HEK293T (cell line): Measurements from ENCODE around the gene RFC3.

Experiments used
- CTCF ChIA-PET: fragments of 350-600 bp; formaldehyde crosslinking; extraction: SDS; loops from one replicate; lab custom pipeline; 2021; ENCODE audit warnings: antibody characterized with exemption, inconsistent platforms; lab: Yijun Ruan, JAX
- POLR2A ChIA-PET: fragments of 350-600 bp; formaldehyde crosslinking; extraction: SDS; loops from one replicate; lab custom pipeline; 2020; ENCODE audit warnings: antibody characterized with exemption, inconsistent platforms; lab: Yijun Ruan, JAX
- DNase-seq: peaks from one replicate; pipeline ENCODE4 v3.0.0; 2012; ENCODE audit warnings: mixed read lengths; ENCODE audit errors: extremely low spot score
- ARNT ChIP-seq: fragments of 450-650 bp; IDR thresholded peaks from 2 replicates; pipeline ENCODE4 v1.6.1; 2017; ENCODE audit warnings: mild to moderate bottlenecking
- BHLHE40 ChIP-seq: fragments of 450-650 bp; IDR thresholded peaks from 2 replicates; pipeline ENCODE4 v1.6.1; 2016; ENCODE audit warnings: mild to moderate bottlenecking, moderate library complexity, borderline replicate concordance
- CTBP1 ChIP-seq: fragments of 450-650 bp; IDR thresholded peaks from 2 replicates; pipeline ENCODE4 v1.6.1; 2016; ENCODE audit warnings: borderline replicate concordance
- ELF4 ChIP-seq: fragments of 450-650 bp; IDR thresholded peaks from 2 replicates; pipeline ENCODE4 v1.6.1; 2017; ENCODE audit warnings: antibody characterized with exemption
- FOXA1 ChIP-seq: fragments of 450-650 bp; IDR thresholded peaks from 2 replicates; pipeline ENCODE4 v1.6.1; 2016; ENCODE audit warnings: mild to moderate bottlenecking
- FOXK2 ChIP-seq: fragments of 450-650 bp; IDR thresholded peaks from 2 replicates; pipeline ENCODE4 v1.6.1; 2016; ENCODE audit warnings: mild to moderate bottlenecking
- FOXM1 ChIP-seq: fragments of 450-650 bp; IDR thresholded peaks from 2 replicates; pipeline ENCODE4 v1.6.1; 2017; ENCODE audit warnings: mild to moderate bottlenecking, borderline replicate concordance
- HDGF ChIP-seq: fragments of 450-650 bp; IDR thresholded peaks from 2 replicates; pipeline ENCODE4 v1.6.1; 2017; ENCODE audit warnings: antibody characterized with exemption, borderline replicate concordance
- L3MBTL2 ChIP-seq: fragments of 450-650 bp; conservative IDR thresholded peaks from 2 replicates; pipeline ENCODE4 v1.6.1; 2016; ENCODE audit warnings: mild to moderate bottlenecking
- LEF1 ChIP-seq: fragments of 450-650 bp; IDR thresholded peaks from 2 replicates; pipeline ENCODE4 v1.6.1; 2017; ENCODE audit warnings: mild to moderate bottlenecking, borderline replicate concordance
- NFRKB ChIP-seq: fragments of 450-650 bp; IDR thresholded peaks from 2 replicates; pipeline ENCODE4 v1.6.1; 2016; ENCODE audit warnings: mild to moderate bottlenecking, moderate library complexity
- PKNOX1 ChIP-seq: fragments of 450-650 bp; IDR thresholded peaks from 2 replicates; pipeline ENCODE4 v1.6.1; 2016
- SP1 ChIP-seq: fragments of 450-650 bp; IDR thresholded peaks from 2 replicates; pipeline ENCODE4 v1.6.1; 2017
- SUZ12 ChIP-seq: fragments of 450-650 bp; IDR thresholded peaks from 2 replicates; pipeline ENCODE4 v1.6.1; 2016; ENCODE audit warnings: mild to moderate bottlenecking
- TARDBP ChIP-seq: fragments of 450-650 bp; IDR thresholded peaks from 2 replicates; pipeline ENCODE4 v1.6.1; 2016
- ZNF384 ChIP-seq: fragments of 450-650 bp; IDR thresholded peaks from 2 replicates; pipeline ENCODE4 v1.6.1; 2016

RFC3 gene

GRCh38 chr13:33793726-33794125 lies 24.2 kb upstream of the RFC3 start:
- CTCF ChIA-PET, result no interaction called here
- POLR2A ChIA-PET, result no interaction called here
- no peak for TF ChIP-seq LEF1
- no peak for TF ChIP-seq FOXM1
- TF ChIP-seq SUZ12, result no peak
- TF ChIP-seq FOXK2, result no peak
- no peak for TF ChIP-seq BHLHE40
- TF ChIP-seq SP1, result no peak
- TF ChIP-seq HDGF, result no peak
- no peak for TF ChIP-seq ZNF384
- no peak for TF ChIP-seq PKNOX1
- no peak for TF ChIP-seq TARDBP
- no peak for TF ChIP-seq L3MBTL2
- DNase-seq, result no peak

- DNase-seq, result no peak
- ChIA-PET POLR2A (no interaction called here), CTCF (no interaction called here)
These were observed 23.4 kb upstream of the RFC3 start for GRCh38 chr13:33794576-33794975.

GRCh38 chr13:33796095-33796494 lies 21.9 kb upstream of the RFC3 start:
- TF ChIP-seq TARDBP, result no peak
- no peak for TF ChIP-seq ELF4
- TF ChIP-seq FOXM1, result no peak
- no peak for TF ChIP-seq FOXK2
- TF ChIP-seq PKNOX1, result no peak
- no peak for TF ChIP-seq LEF1
- TF ChIP-seq SUZ12, result no peak
- TF ChIP-seq HDGF, result no peak
- no peak for TF ChIP-seq NFRKB
- TF ChIP-seq L3MBTL2, result no peak
- ChIA-PET CTCF (no interaction called here), POLR2A (no interaction called here)
- no peak for DNase-seq

More at GRCh38 chr13:33794576-33794975, 23.4 kb upstream of the RFC3 start:
- no peak for TF ChIP-seq FOXM1
- no peak for TF ChIP-seq TARDBP
- no peak for TF ChIP-seq SUZ12
- no peak for TF ChIP-seq ZNF384
- TF ChIP-seq FOXA1, result no peak
- TF ChIP-seq HDGF, result no peak
- no peak for TF ChIP-seq NFRKB
- TF ChIP-seq ARNT, result no peak
- TF ChIP-seq L3MBTL2, result no peak
- TF ChIP-seq CTBP1, result no peak
- no peak for TF ChIP-seq LEF1

GRCh38 chr13:33797622-33798021 lies 20.3 kb upstream of the RFC3 start:
- ChIA-PET POLR2A (no interaction called here), CTCF (no interaction called here)
- DNase-seq, result no peak
- no peak for TF ChIP-seq ZNF384
- TF ChIP-seq L3MBTL2, result no peak
- TF ChIP-seq FOXM1, result no peak
- TF ChIP-seq CTBP1, result no peak
- TF ChIP-seq SUZ12, result no peak
- no peak for TF ChIP-seq ELF4
- TF ChIP-seq BHLHE40, result no peak
- no peak for TF ChIP-seq LEF1
- no peak for TF ChIP-seq HDGF
- TF ChIP-seq SP1, result no peak
- TF ChIP-seq PKNOX1, result no peak
- TF ChIP-seq TARDBP, result no peak
- TF ChIP-seq FOXA1, result no peak

GRCh38 chr13:33798023-33798422 lies 19.9 kb upstream of the RFC3 start:
- DNase-seq, result no peak
- POLR2A ChIA-PET, result no interaction called here
- TF ChIP-seq ELF4 (no peak), CTBP1 (no peak), HDGF (no peak), SUZ12 (no peak), PKNOX1 (no peak), LEF1 (no peak), BHLHE40 (no peak)
- CTCF ChIA-PET, result no interaction called here

- ChIA-PET POLR2A (no interaction called here), CTCF (interaction anchor here (0.9 to 1.2 kb wide), 2 partner anchors 14 to 36 kb away, joined by 3 to 4 read pairs; no protein-coding TSS in a partner anchor)
- TF ChIP-seq FOXM1 (no peak), FOXA1 (no peak), SP1 (no peak), CTBP1 (no peak), FOXK2 (no peak), NFRKB (no peak), ELF4 (no peak)
- DNase-seq, result peak; percentile 21
These were observed 17.9 kb upstream of the RFC3 start for GRCh38 chr13:33799950-33800592.
